Neural cell (in vitro differentiated cells): ENCODE results near the gene AMBP.
A peak's percentile ranks its signal among the peaks of the same experiment; 100 is the strongest.

ENCODE experiments used
- CTCF ChIP-seq: fragments of 450-650 bp; IDR thresholded peaks from 2 replicates; pipeline ENCODE4 v1.5.1; 2014; ENCODE audit warnings: antibody characterized with exemption, mild to moderate bottlenecking, moderate library complexity; ENCODE audit not compliant: poor library complexity, severe bottlenecking
- EP300 ChIP-seq: fragments of 450-650 bp; conservative IDR thresholded peaks from 2 replicates; pipeline ENCODE4 v1.6.1; 2014; ENCODE audit warnings: antibody characterized with exemption, mild to moderate bottlenecking, moderate library complexity; ENCODE audit not compliant: poor library complexity, severe bottlenecking
- EZH2 ChIP-seq: fragments of 200-600, 300-800 bp; shearing (Covaris generic), sonication (generic); IDR thresholded peaks from 2 replicates; pipeline ENCODE4 v1.6.1; 2014; ENCODE audit warnings: antibody characterized with exemption, low read length, borderline replicate concordance, mild to moderate bottlenecking; ENCODE audit not compliant: insufficient read depth, poor library complexity, severe bottlenecking
- POLR2AphosphoS5 ChIP-seq: IDR thresholded peaks from 2 replicates; pipeline ENCODE4 v1.6.1; 2012
- RAD21 ChIP-seq: fragments of 450-650 bp; conservative IDR thresholded peaks from 2 replicates; pipeline ENCODE4 v1.6.1; 2014; ENCODE audit warnings: antibody characterized with exemption, mild to moderate bottlenecking, moderate library complexity
- TAF1 ChIP-seq: IDR thresholded peaks from 2 replicates; pipeline ENCODE4 v1.6.1; 2012; ENCODE audit warnings: low read depth

GRCh38 chr9:114033397-114034103 is 44.5 kb downstream of the AMBP start:
- TF ChIP-seq RAD21 (no peak), POLR2AphosphoS5 (no peak), CTCF (peak; percentile 37), EZH2 (no peak), TAF1 (no peak), EP300 (no peak)
